Body of pancreas (tissue), 4 donors: ENCODE measurements around the gene GAREM1.

Experiments used
- CTCF ChIP-seq, 7 experiments: fragments of 450-650 bp in 4 of 7; fragments of 200-600 bp in 3 of 7; sonication (generic) in 3 of 7; IDR thresholded peaks; one replicate each; pipeline ENCODE4 v1.5.1; 2016 to 2019; ENCODE audit warnings: antibody characterized with exemption in 7 of 7
- POLR2A ChIP-seq, 3 donors: fragments of 450-650 bp; IDR thresholded peaks; one replicate each; pipeline ENCODE4 v1.6.1; 2016; ENCODE audit warnings: antibody characterized with exemption in 3 of 3, mild to moderate bottlenecking in 2 of 3

GRCh38 chr18:32478317-32478716, 7.6 kb upstream of the GAREM1 start:
- TF ChIP-seq CTCF (IDR thresholded peaks at IDR 0.05) (no peak), POLR2A (IDR thresholded peaks at IDR 0.05) (no peak)
